HG03097 (cell line): ENCODE results near the gene MZB1.

ENCODE experiments used
- ATAC-seq: cut with Tn5 transposase; IDR thresholded peaks from one replicate; pipeline ENCODE4 v1.9.1; 2021; ENCODE audit not compliant: unreplicated experiment, low FRiP score

MZB1 gene

GRCh38 chr5:139340051-139340450 is 49.7 kb downstream of the MZB1 start:
- no peak for ATAC-seq
